Stimulated activated CD8-positive, alpha-beta memory T cell treated with anti-CD3 and anti-CD28 coated beads, Interleukin-4, amount 100 ng/mL, for 1 hour (primary cell): ENCODE data around the gene BCL11B.

ENCODE experiments used
- DNase-seq, 2 donors: peaks; one replicate each; pipeline ENCODE4 v3.0.0-alpha.2; 2020; ENCODE audit warnings: low read depth in 2 of 2, low spot score in 1 of 2

The BCL11B gene

DNA sequence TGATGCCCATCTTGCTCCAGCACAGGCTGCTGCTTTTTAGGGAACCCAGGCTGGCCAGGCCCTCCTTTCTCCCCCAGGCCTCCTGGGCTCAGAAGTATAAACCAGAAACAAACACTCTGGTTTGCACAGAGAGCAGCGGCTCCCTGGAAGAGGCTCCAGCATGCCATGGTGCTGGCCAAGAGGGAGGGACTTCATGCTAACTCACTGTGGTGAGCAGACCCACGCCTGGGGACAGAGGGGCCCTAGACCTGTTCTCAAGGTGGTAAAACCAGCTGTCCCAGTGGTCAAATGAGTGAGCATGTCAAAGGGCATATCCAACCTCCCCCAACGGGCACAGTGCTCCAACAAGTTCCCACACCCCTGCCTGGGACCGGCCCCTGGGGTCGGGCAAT, 15.5 kb downstream of the BCL11B start:
- DNase-seq, result no peak

- no peak for DNase-seq
Measured at GRCh38 chr14:99255621-99256482, 16.1 kb downstream of the BCL11B start.

DNA sequence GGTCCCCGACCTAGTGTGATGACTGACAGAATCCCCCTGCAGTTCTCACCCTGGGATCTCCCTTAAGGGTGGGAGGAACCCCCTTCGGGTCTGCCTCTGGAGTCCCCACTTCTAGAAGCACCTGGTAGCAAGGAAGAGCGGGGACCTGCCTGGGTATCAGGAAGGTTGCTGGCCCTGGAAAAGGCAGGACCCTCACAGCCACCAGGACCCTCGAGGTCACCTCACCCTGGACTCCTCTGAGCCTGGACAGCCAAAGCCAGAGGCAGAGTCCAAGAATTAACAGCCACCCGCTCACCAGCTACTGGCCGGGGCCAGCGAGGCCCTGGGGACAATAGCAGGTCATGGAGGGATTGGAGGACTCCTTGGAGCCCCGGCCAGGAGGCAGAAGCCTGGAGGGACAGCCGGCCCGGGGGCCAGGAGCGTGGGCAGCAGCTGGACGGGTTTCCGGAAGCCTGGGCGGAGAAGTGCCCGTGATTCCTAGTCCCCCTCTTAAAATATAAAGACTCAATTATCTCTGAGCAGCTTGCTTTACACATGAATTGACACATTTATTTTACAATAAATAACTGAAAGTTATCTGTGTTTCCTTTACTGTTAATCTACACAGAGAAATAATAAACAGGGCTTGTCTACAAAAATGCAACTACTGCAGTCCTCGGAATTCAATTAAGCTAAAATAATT, 17.5 kb downstream of the BCL11B start:
- no peak for DNase-seq

DNA sequence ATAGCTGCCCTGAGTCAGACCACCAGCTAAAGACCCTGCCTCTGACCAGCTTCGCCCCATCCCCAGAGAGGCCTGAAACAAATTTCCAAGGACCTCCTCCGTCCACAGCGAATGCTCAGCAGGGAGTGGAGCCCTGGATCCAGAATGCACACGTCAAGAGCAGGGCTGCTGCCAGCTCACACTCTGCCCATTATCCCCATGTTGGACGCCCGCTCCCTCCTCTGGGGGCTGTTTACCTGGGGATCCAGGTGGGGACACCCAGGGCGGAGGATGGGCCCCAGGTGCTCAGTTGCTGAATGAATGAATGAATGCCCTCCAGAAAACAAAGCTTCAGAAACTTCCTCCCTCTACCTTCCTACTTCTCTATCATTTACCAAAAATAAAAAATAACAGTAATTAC, 18.1 kb downstream of the BCL11B start:
- no peak for DNase-seq

DNA sequence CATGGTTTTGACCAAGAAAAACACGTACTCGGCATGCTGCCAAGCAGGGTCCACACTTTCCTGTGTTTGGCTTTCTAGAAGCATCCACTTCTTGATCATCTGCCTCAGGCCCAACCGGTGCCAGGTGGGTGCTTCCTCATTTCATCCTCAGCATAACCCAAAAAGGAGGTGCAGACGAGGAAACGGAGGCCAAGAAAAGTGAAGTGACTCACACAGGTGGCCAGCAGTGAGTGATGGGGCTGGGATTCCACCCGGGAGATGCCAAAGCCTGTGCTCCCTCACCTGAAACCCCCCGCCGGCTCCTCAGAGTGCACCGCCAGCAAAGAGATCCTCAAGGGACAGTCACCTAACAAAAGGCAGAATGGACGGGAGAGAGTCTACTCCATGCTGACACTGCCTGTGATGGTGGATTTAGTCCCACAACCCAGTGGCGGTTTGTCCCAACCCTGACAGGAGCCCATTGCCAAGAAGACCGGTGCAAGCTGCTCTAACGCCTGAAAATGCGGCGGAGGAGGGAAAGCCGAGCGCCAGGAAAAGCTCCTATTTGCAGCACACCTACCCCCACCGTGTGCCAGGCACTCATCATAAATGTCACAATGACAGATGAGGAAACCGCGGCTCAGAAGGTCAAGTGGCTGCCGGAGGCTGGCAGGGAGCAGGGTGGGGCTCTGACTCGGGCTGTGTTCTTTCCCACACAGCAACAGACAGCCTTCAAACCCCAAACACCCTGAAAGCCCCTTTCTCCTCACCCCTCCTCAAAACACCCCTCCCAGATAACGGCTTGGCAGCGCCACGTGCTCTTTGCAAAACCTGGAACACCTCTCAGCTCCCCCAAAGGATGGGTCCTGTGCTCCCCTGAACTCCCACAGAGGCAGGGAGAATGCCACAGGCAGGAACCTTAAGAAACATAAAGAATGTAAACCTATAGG, 18.8 kb downstream of the BCL11B start:
- DNase-seq, result no peak

GRCh38 chr14:99252443-99252939, 19.5 kb downstream of the BCL11B start:
- no peak for DNase-seq

DNA sequence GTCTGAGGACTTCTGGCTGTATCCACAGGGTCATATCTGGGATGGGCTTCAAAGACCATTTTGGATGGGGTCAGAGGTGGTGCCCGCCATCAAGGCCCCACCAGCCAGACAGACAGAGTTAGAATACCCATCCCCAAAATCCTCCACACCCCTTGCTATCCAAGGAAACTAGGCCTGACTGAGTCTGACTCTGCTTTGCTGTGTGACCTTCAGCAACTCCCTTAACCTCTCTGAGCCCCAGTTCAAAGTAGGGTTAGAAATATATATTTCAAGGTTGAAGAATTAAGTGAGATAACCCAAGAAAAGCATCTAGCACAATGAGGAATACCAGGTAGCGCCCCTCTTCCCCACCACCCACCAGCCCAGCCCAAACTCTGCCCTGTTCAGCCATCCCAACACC, 20.3 kb downstream of the BCL11B start:
- DNase-seq, result no peak

DNA sequence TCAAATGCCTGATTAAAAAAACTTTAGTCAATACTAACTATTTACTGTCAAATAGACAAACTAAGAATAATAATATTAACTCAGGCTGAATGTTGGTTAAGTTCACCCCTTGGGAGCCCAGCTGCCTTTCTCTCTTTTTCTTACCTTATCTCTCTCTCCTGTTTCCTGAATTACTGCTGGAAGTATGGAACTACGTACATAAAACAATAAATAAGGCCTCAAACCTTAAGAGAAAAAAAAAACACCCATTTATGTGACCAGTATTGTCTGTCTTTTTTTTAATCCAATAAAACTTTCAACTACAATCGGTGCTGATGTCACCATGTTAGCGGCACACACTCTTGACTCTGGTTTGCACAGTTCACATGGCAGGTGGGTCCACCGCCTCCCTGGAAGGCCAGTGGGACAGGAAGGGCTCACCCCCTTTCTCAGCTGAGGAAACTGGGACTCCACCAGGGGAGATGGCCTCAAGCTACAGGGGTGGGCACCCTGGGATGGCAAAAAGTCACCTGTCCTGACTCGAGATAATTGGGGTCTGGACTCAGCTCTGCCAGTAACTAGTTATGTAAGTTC, 21.3 kb downstream of the BCL11B start:
- DNase-seq, result no peak

DNA sequence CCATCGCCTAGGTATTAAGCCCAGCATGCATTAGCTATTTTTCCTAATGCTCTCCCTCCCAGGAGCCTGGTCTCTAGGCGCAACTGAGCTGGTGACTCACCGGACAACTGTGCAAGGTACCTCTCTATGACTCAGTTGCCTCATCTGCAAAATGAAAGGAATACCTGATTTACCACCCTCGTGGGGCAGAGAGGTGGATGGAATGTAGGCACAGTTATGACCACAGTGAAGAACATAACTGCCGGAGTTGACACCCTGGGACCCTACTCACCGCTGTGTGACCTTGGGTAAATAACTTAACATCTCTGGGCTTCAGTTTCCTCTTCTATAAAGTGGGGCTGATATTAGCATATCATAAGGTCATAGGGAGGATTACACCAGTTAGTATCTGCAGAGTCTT, 22.6 kb downstream of the BCL11B start:
- no peak for DNase-seq

- DNase-seq, result no peak
Measured at GRCh38 chr14:99248761-99249171, 23.2 kb downstream of the BCL11B start.

GRCh38 chr14:99247772-99248171, 24.2 kb downstream of the BCL11B start:
- no peak for DNase-seq

GRCh38 chr14:99247101-99247729, 24.8 kb downstream of the BCL11B start:
- DNase-seq, result no peak

DNA sequence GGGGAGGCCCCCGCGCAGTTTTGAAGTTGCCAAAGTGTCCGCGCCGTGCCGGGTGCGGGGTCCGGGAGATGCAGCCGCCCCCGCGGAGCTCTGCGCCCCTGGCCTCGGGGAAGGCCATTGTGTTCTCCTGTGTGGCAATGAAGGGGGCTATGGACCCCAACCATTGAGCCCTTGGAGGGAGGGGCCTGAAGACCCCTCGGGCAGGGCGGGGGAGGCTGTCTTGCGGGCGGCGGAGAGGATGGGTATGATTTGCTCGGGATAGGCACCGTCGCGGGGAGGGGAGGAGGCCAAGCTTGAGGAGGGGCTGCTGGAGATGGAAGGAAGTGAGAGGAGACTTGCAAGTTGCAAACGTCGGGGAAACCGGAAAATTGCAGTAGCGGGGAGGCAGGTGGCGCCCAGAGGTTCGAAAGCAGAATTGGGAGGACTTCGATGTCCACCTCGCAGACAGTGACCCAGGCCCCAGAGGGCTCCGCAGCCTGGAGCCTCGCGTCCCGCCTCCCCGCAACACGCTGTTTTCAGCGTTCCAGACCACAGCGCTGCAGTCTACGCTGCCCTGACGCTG, 25.4 kb downstream of the BCL11B start:
- DNase-seq, result no peak

- no peak for DNase-seq
Measured at GRCh38 chr14:99245564-99246511, 26.2 kb downstream of the BCL11B start.

- DNase-seq, result no peak
Measured at GRCh38 chr14:99244941-99245563, 26.9 kb downstream of the BCL11B start.

DNA sequence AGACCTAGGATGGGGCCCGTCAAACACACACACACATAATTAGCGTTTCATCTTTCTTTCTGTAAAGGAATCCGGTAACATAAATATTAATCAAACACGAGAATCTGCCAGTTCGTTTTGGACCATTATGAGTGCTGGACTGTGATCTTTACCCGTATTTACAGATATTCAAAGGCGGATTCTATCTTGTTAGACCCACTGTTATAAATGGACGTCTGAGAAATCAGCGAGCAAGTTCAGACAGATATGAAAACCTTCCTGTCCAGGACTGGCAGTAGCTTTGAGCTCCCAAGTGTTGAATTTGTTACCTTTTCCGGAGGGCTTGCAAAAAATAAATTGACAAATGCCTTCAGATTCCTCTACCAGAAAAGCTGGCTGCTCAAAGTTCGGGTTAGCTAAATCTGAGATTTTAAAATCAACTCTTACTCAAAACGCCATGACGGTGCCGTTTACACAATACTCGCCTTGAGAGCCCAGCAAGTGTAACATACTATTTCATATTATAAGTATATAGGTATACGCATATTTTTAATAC, 27.6 kb downstream of the BCL11B start:
- no peak for DNase-seq

DNA sequence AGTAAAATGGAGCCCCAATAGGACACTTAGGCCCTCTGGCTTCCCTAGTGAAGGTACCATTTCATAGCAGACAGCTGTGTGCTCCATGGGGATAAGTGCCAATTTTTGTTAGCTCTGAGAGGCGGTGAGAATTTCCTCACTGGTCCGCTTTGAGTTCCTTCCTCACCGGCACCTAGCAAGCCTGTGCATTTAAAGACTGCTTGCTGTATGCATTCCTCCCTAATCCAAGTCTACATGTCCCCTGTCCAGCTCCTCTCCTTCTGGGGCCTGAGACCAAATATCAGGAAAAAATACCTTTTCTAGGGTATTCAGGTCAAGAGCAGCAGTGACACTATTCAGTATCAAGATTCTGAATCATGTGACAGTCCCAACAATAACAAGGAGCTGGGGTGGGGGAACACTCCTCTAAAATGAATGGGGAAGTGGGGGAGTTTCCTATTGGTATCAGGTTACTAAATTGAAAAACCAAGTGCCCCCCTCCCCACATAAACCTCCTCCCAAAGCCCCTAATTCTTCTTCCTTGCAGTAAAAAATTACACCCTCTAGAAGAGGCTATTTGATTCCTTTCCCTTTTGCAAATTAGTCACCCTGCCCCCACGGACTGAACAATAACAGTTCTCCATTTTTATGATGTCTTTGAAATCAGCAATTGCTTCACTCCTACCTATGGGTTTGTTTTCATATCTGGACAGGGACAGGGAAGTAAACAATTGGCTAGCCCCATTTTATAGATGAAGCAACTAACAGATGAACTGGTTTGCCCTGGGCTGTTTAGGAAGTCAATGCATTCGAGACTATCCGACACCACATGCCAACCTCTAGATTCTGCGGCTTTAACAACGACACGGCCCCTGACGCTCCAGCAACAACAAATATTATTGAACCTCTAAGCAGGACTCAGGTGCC, 28.9 kb downstream of the BCL11B start:
- DNase-seq, result no peak
